Thyroid gland (tissue), 4 donors: ENCODE results near the gene OR10G8.

Experiments
- POLR2A ChIP-seq, 2 donors: fragments of 450-650 bp; IDR thresholded peaks; one replicate each; pipeline ENCODE4 v1.6.1; 2017; ENCODE audit warnings: antibody characterized with exemption in 2 of 2, mild to moderate bottlenecking in 2 of 2, moderate library complexity in 1 of 2
- TF ChIP-seq, protein P1 (sequence below), 6 experiments: fragments of 200-600 bp in 3 of 6; fragments of 450-650 bp in 3 of 6; sonication (generic) in 3 of 6; IDR thresholded peaks; one replicate each; pipeline ENCODE4 v1.5.1; 2016 to 2019; ENCODE audit warnings: antibody characterized with exemption in 6 of 6, mild to moderate bottlenecking in 2 of 6, inconsistent platforms in 1 of 6, moderate library complexity in 1 of 6

DNA sequence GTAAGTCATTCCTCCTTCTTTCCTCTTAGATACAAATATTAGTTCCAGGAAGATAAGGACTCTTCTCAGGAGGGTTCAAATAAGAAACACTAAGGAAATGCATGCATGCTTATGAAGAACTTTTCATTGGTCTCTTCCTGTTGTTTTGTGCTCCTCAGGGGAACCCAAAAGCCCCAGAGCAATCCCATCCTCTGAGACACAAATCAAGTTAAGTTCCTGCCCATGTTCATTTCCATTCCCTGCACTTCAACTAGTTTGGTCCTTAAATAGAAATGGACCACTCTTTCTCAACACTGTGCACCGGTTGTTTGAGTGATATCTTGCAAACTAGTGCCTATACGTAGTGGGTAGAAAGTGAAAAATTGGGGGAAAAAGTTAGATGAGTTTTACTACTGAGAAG is 13.9 kb upstream of the OR10G8 start, which contains the start of gene OR10G4:
- TF ChIP-seq, protein P1, sequence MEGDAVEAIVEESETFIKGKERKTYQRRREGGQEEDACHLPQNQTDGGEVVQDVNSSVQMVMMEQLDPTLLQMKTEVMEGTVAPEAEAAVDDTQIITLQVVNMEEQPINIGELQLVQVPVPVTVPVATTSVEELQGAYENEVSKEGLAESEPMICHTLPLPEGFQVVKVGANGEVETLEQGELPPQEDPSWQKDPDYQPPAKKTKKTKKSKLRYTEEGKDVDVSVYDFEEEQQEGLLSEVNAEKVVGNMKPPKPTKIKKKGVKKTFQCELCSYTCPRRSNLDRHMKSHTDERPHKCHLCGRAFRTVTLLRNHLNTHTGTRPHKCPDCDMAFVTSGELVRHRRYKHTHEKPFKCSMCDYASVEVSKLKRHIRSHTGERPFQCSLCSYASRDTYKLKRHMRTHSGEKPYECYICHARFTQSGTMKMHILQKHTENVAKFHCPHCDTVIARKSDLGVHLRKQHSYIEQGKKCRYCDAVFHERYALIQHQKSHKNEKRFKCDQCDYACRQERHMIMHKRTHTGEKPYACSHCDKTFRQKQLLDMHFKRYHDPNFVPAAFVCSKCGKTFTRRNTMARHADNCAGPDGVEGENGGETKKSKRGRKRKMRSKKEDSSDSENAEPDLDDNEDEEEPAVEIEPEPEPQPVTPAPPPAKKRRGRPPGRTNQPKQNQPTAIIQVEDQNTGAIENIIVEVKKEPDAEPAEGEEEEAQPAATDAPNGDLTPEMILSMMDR (IDR thresholded peaks at IDR 0.05): no peak
- TF ChIP-seq POLR2A (IDR thresholded peaks at IDR 0.05): no peak
